ENCODE data around the gene VAMP4. TPM values are rescaled to one million over a fixed set of nuclear protein-coding genes. Genes with fewer than 3 reads are reported as not detected.

The VAMP4 gene, protein sequence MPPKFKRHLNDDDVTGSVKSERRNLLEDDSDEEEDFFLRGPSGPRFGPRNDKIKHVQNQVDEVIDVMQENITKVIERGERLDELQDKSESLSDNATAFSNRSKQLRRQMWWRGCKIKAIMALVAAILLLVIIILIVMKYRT
- 10 to 100 TPM in 1 of 2 donors, 1 to 10 TPM in 1; 8.8 to 10.1 TPM for total RNA-seq
- long read RNA-seq, full-length matches to known transcripts: 12 of 12 reads
- long read RNA-seq, partial matches to known transcripts: 0 of 12 reads
- long read RNA-seq, other reads (novel, unspliced or antisense): 0 of 12 reads

DNA sequence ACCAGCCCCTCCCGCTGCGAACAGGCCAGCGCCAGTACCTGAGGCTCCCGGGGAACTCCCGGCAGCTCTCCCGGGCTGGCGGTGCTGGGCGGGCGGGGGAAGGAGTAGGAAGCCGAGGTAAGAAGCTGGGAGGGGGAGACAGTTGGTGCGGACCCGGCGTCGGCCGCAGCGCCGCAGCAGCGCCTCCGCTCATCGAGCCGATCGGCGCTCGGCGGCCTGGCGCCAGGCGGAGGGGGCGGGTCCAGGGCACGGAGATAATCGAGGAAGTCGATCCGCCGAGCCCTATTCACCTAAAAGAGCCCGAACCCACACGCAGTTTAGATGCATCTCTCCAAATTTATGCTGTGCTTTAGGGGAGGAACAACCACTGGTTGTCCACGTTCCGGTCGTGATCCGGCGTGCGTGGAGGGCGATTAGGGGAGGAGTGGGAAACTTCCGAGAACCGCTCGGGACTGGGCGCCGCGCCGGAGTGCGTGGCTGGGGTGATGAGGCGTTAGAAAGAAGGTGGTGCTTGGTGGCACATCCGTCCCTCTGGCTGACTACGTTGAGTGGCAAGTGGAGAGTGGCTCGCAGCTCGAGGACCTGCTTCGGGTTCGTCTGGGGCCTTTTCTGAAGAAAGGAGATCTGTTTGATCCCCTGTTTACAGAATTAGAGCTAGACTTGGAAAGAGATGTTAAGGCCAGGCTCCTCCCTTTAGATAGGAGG, at the start of gene VAMP4:
TSS of gene VAMP4 (minus strand) at position 194 of the 705 bp plus-strand sequence. CDS start 3,651 bp downstream, outside the sequence.
- intact Hi-C loops (cut with DNase I, micrococcal nuclease): no loop called here

GRCh38 chr1:171790318-171790717, 48.5 kb upstream of the VAMP4 start:
- intact Hi-C loops (cut with DNase I, micrococcal nuclease): no loop called here
- ATAC-seq (no peak), DNase-seq (no peak)

More for the DNA sequence above, at the start of gene VAMP4:
- peak; percentile 88 for ATAC-seq
- DNase-seq: peak; percentile 87 to 93

- ATAC-seq (no peak), DNase-seq (no peak)
- intact Hi-C loops (cut with DNase I, micrococcal nuclease): no loop called here
These were observed 46.8 kb upstream of the VAMP4 start for GRCh38 chr1:171788696-171789095.

GRCh38 chr1:171787686-171788480, 46.0 kb upstream of the VAMP4 start:
- no peak for ATAC-seq
- intact Hi-C loops (cut with DNase I, micrococcal nuclease): no loop called here
- DNase-seq: no peak

- DNase-seq (no peak), ATAC-seq (no peak)
- intact Hi-C loops (cut with DNase I, micrococcal nuclease): no loop called here
These were observed 44.7 kb upstream of the VAMP4 start for GRCh38 chr1:171786534-171786933.

- ATAC-seq: no peak
- intact Hi-C loops (cut with DNase I, micrococcal nuclease): no loop called here
- DNase-seq: no peak
These were observed 43.9 kb upstream of the VAMP4 start for GRCh38 chr1:171785766-171786165.

GRCh38 chr1:171784784-171785183, 42.9 kb upstream of the VAMP4 start:
- no peak for ATAC-seq
- DNase-seq: no peak
- intact Hi-C loops (cut with DNase I, micrococcal nuclease): no loop called here

DNA sequence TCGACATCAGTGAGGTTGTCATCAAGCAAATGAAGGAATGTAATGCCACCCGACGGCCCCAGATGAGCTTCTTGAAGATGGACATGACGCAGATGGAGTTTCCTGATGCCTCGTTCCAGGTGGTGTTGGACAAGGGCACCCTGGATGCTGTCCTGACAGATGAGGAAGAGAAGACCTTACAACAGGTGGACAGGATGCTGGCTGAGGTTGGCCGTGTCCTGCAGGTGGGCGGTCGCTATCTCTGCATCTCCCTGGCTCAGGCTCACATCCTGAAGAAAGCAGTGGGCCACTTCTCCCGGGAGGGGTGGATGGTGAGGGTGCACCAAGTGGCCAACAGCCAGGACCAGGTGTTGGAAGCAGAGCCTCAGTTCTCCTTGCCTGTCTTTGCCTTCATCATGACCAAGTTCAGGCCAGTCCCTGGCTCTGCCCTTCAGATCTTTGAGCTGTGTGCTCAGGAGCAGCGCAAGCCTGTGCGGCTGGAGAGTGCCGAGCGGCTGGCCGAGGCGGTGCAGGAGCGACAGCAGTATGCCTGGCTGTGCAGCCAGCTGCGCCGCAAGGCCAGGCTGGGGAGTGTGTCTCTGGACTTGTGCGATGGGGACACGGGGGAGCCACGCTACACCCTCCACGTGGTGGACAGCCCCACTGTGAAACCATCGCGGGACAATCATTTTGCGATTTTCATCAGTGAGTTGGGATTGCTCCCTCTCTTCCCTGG, 42.1 kb upstream of the VAMP4 start:
- intact Hi-C loops (cut with DNase I, micrococcal nuclease): no loop called here

GRCh38 chr1:171781176-171781875, 39.5 kb upstream of the VAMP4 start, which contains the start of gene METTL13:
TSS of gene METTL13 (plus strand) at chr1:171781660. CDS start at chr1:171781968, 308 bp downstream.
- DNase-seq (peak; percentile 98 to 99), ATAC-seq (peak; percentile 95)
- intact Hi-C loops (cut with DNase I, micrococcal nuclease): loop anchor here in 1 of 2 donors (1.0 kb wide), 1 partner anchor 38 kb away; no protein-coding TSS in a partner anchor

More for the DNA sequence above, 42.1 kb upstream of the VAMP4 start:
- DNase-seq (no peak), ATAC-seq (no peak)

DNA sequence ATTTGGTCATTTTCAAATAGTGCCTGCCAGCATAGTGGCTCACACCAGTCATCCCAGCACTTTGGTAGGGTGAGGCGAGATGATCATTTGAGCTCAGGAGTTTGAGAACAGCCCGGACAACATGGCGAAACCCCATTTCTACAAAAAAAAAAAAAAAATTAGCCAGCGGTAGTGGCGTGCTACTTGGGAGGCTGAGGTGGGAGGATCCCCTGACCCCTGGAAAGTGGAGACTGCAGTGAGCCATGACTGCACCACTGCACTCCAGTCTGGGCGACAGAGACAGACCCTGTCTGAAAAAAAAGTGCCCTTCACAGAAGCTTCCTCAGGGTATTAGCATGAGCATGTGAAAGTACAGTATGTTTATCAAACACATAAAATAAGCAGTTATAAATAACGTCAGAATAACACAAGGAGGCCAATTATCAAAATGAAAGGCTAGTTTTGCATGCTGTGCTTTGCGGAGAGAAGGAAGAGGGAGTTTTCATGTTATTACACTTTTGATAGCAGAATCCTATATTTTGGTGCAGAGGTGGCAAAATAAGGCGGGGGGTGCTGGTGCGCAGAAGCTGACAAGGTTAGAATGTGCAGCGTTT, 38.8 kb upstream of the VAMP4 start:
- intact Hi-C loops (cut with DNase I, micrococcal nuclease): loop anchor here in 1 of 2 donors (1.0 kb wide), 1 partner anchor 37 kb away; no protein-coding TSS in a partner anchor
- ATAC-seq: no peak
- DNase-seq: peak in 1 of 2 donors; percentile 19

DNA sequence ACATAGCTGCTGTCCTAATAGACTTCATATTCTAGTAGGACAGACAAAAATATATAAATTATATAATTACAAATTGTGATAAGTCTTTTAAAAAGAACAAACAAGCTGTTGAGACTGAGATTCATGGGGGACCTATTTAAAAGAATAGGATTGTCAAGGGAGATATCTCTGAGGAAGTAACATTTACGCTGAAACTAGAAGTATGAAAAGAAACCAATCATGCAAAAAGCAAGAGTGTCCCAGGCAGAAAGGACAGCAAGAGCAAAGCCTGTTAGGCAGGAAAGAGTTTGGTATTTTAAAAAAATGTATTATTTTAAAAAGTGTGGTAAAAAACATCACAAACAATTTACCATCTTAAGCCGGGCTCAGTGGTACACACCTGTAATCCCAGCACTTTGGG, 30.4 kb upstream of the VAMP4 start:
- DNase-seq (no peak), ATAC-seq (no peak)
- intact Hi-C loops (cut with DNase I, micrococcal nuclease): no loop called here

DNA sequence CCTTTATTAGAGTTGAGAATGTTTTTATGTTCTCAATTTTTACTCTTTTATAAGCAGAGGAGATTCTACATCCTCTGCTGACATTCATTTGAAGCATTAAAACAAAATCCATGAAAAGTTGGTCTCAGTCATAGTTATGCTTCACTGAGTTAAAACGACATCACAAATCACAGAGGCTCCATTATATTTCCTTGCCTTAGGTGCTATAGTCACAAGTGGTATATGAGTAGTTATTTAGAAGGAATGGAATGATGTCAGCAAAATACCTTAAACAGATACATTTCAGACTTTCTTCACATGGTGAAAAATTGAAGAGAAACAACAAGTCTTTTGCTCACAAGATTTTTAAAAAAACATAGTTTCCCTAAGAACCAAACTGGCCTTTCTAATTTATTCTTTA, 27.9 kb upstream of the VAMP4 start:
- intact Hi-C loops (cut with DNase I, micrococcal nuclease): no loop called here
- DNase-seq: no peak
- no peak for ATAC-seq

- intact Hi-C loops (cut with DNase I, micrococcal nuclease): no loop called here
- DNase-seq (no peak), ATAC-seq (no peak)
These were observed 27.3 kb upstream of the VAMP4 start for GRCh38 chr1:171769171-171769570.

GRCh38 chr1:171763764-171764163, 21.9 kb upstream of the VAMP4 start:
- intact Hi-C loops (cut with DNase I, micrococcal nuclease): no loop called here
- DNase-seq: no peak
- ATAC-seq: no peak

DNA sequence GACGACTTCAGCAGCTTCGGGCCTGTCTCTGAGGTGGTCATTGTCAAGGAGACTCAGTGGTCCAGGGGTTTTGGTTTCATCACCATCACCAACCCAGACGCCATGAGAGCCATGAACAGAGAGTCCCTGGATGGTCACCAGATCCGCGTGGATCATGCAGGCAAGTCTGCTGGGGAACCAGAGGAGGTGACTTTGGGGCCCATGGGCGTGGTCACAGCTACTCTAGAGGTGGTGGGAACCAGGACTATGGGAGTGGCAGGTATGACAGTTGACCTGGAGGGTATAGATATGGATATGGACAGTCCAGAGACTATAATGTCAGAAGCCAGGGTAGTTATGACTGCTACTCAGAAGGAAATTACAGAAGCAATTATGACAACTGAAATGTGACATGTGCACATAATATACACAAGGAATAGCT, 20.3 kb upstream of the VAMP4 start:
- intact Hi-C loops (cut with DNase I, micrococcal nuclease): no loop called here
- ATAC-seq (no peak), DNase-seq (no peak)

GRCh38 chr1:171758011-171758410, 16.1 kb upstream of the VAMP4 start:
- no peak for ATAC-seq
- no peak for DNase-seq
- intact Hi-C loops (cut with DNase I, micrococcal nuclease): no loop called here

- DNase-seq: no peak
- intact Hi-C loops (cut with DNase I, micrococcal nuclease): no loop called here
These were observed 15.0 kb upstream of the VAMP4 start for GRCh38 chr1:171756856-171757255.

DNA sequence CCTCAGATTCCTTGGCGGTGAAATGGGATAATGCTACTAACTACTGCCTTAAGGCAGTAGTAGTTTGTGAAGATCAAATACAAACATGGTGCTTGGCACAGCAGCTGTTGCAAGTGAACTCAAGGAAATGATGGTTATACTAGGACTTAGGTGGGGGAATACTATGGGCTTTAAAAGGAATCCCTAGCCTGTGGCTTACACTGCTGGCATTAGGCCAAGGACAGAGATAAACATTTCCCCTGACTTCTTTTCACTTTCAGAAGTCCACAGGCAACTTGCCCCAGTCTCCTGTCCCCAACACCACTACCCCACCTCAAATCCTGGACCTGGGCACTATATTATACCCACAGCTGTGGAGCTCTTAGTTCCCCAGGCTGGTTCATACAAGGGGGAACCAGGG, 13.1 kb upstream of the VAMP4 start:
- intact Hi-C loops (cut with DNase I, micrococcal nuclease): no loop called here
- DNase-seq (no peak), ATAC-seq (no peak)

More at GRCh38 chr1:171756856-171757255, 15.0 kb upstream of the VAMP4 start:
- no peak for ATAC-seq
